ENCODE measurements around the gene TTLL8. TPM values are rescaled to one million over a fixed set of nuclear protein-coding genes. Genes with fewer than 3 reads are reported as not detected.

TTLL8 gene
- total RNA-seq, 1 donor from 2014 or later: not detected

GRCh38 chr22:50045211-50046018 lies 12.7 kb downstream of the TTLL8 start:
- Mint-ChIP-seq H3K27me3 (ENCODE audit: unreplicated experiment) (peaks cover 1% of the 10 kb centered on the region), H3K36me3 (ENCODE audit: unreplicated experiment) (peaks cover 11% of the 10 kb centered on the region), H3K4me1 (ENCODE audit: low read depth, unreplicated experiment) (no peaks in the 10 kb centered on the region), H3K27ac (ENCODE audit: unreplicated experiment) (no peak overlapping the region), H3K4me3 (ENCODE audit: unreplicated experiment) (no peak overlapping the region), H3K9me3 (ENCODE audit: unreplicated experiment) (peaks cover 4% of the 10 kb centered on the region)
- TF ChIP-seq CTCF (IDR thresholded peaks at IDR 0.05; ENCODE audit: partially characterized antibody, unreplicated experiment): no peak
- no peak for DNase-seq

GRCh38 chr22:50044485-50045118 lies 13.5 kb downstream of the TTLL8 start:
- no peak for TF ChIP-seq CTCF (IDR thresholded peaks at IDR 0.05; ENCODE audit: partially characterized antibody, unreplicated experiment)
- peaks cover 4% of the 10 kb centered on the region for H3K9me3 Mint-ChIP-seq (ENCODE audit: unreplicated experiment)
- H3K36me3 Mint-ChIP-seq (ENCODE audit: unreplicated experiment): peaks cover 11% of the 10 kb centered on the region
- DNase-seq: no peak
- no peak overlapping the region for H3K27ac Mint-ChIP-seq (ENCODE audit: unreplicated experiment)
- H3K27me3 Mint-ChIP-seq (ENCODE audit: unreplicated experiment): peaks cover 6% of the 10 kb centered on the region
- no peak overlapping the region for H3K4me3 Mint-ChIP-seq (ENCODE audit: unreplicated experiment)
- no peaks in the 10 kb centered on the region for H3K4me1 Mint-ChIP-seq (ENCODE audit: low read depth, unreplicated experiment)

- H3K4me1 Mint-ChIP-seq (ENCODE audit: low read depth, unreplicated experiment): no peaks in the 10 kb centered on the region
- H3K27me3 Mint-ChIP-seq (ENCODE audit: unreplicated experiment): peaks cover 8% of the 10 kb centered on the region
- H3K36me3 Mint-ChIP-seq (ENCODE audit: unreplicated experiment): peaks cover 11% of the 10 kb centered on the region
- no peak for DNase-seq
- H3K9me3 Mint-ChIP-seq (ENCODE audit: unreplicated experiment): peaks cover 8% of the 10 kb centered on the region
- no peak overlapping the region for H3K4me3 Mint-ChIP-seq (ENCODE audit: unreplicated experiment)
- no peak for TF ChIP-seq CTCF (IDR thresholded peaks at IDR 0.05; ENCODE audit: partially characterized antibody, unreplicated experiment)
- no peak overlapping the region for H3K27ac Mint-ChIP-seq (ENCODE audit: unreplicated experiment)
Observed at GRCh38 chr22:50041361-50042065, 16.6 kb downstream of the TTLL8 start.

- Mint-ChIP-seq H3K27ac (ENCODE audit: unreplicated experiment) (no peak overlapping the region), H3K27me3 (ENCODE audit: unreplicated experiment) (peaks cover 8% of the 10 kb centered on the region), H3K36me3 (ENCODE audit: unreplicated experiment) (peaks cover 11% of the 10 kb centered on the region), H3K4me3 (ENCODE audit: unreplicated experiment) (no peak overlapping the region), H3K4me1 (ENCODE audit: low read depth, unreplicated experiment) (no peaks in the 10 kb centered on the region), H3K9me3 (ENCODE audit: unreplicated experiment) (peaks cover 8% of the 10 kb centered on the region)
- no peak for DNase-seq
- TF ChIP-seq CTCF (IDR thresholded peaks at IDR 0.05; ENCODE audit: partially characterized antibody, unreplicated experiment): no peak
Observed at GRCh38 chr22:50040717-50041116, 17.4 kb downstream of the TTLL8 start.

All from glutamatergic neuron (in vitro differentiated cells).